Measurements from ENCODE around the gene SH3BP4. TPM values are rescaled to one million over a fixed set of nuclear protein-coding genes. Genes with fewer than 3 reads are reported as not detected.

Gene SH3BP4
- total and polyA plus RNA-seq, 4 donors: 4.1 to 18.4 (median 12.2) TPM

GRCh38 chr2:234978466-234979203, 26.8 kb downstream of the SH3BP4 start:
- Histone ChIP-seq H3K36me3 (ENCODE audit: control insufficient read depth in 4 of 4, insufficient read depth in 3 of 4, low read depth in 1 of 4, low read length in 3 of 4) (no peaks in the 10 kb centered on the region), H3K27me3 (ENCODE audit: control insufficient read depth in 4 of 4, insufficient read depth in 4 of 4, low read length in 3 of 4) (no peaks in the 10 kb centered on the region), H3K4me1 (ENCODE audit: control insufficient read depth in 4 of 4, insufficient read depth in 4 of 4, low read length in 3 of 4) (peaks cover 24 to 64% (median 52%) of the 10 kb centered on the region in 4 donors), H3K4me3 (ENCODE audit: low read depth in 1 of 3, low read length in 3 of 3) (no peak overlapping the region), H3K27ac (ENCODE audit: low read depth in 1 of 2, low read length in 2 of 2) (peak overlapping the region; percentile 2 to 55), H3K9ac (ENCODE audit: low read depth in 1 of 2, low read length in 2 of 2) (no peak overlapping the region), H3K9me3 (ENCODE audit: control insufficient read depth in 4 of 4, low read length in 3 of 4) (no peaks in the 10 kb centered on the region)
- TF ChIP-seq, protein P1, sequence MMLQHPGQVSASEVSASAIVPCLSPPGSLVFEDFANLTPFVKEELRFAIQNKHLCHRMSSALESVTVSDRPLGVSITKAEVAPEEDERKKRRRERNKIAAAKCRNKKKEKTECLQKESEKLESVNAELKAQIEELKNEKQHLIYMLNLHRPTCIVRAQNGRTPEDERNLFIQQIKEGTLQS (IDR thresholded peaks at IDR 0.05): no peak
- TF ChIP-seq RAD21 (IDR thresholded peaks at IDR 0.05): peak in 1 of 2 donors; percentile 19
- WGBS: 62% methylated on average over 23 of the region's 23 CpGs
- no peak for DNase-seq (ENCODE audit: low spot score)

GRCh38 chr2:234979204-234980167, 27.7 kb downstream of the SH3BP4 start:
- H3K27ac ChIP-seq (ENCODE audit: low read depth in 1 of 2, low read length in 2 of 2): peak overlapping the region; percentile 89 to 91
- H3K27me3 ChIP-seq (ENCODE audit: control insufficient read depth in 4 of 4, insufficient read depth in 4 of 4, low read length in 3 of 4): no peaks in the 10 kb centered on the region
- H3K4me3 ChIP-seq (ENCODE audit: low read depth in 1 of 3, low read length in 3 of 3): no peak overlapping the region
- peak overlapping the region in 1 of 2 donors; percentile 76 for H3K9ac ChIP-seq (ENCODE audit: low read depth in 1 of 2, low read length in 2 of 2)
- TF ChIP-seq NR2F2 (IDR thresholded peaks at IDR 0.05): no peak
- TF ChIP-seq, protein P2, sequence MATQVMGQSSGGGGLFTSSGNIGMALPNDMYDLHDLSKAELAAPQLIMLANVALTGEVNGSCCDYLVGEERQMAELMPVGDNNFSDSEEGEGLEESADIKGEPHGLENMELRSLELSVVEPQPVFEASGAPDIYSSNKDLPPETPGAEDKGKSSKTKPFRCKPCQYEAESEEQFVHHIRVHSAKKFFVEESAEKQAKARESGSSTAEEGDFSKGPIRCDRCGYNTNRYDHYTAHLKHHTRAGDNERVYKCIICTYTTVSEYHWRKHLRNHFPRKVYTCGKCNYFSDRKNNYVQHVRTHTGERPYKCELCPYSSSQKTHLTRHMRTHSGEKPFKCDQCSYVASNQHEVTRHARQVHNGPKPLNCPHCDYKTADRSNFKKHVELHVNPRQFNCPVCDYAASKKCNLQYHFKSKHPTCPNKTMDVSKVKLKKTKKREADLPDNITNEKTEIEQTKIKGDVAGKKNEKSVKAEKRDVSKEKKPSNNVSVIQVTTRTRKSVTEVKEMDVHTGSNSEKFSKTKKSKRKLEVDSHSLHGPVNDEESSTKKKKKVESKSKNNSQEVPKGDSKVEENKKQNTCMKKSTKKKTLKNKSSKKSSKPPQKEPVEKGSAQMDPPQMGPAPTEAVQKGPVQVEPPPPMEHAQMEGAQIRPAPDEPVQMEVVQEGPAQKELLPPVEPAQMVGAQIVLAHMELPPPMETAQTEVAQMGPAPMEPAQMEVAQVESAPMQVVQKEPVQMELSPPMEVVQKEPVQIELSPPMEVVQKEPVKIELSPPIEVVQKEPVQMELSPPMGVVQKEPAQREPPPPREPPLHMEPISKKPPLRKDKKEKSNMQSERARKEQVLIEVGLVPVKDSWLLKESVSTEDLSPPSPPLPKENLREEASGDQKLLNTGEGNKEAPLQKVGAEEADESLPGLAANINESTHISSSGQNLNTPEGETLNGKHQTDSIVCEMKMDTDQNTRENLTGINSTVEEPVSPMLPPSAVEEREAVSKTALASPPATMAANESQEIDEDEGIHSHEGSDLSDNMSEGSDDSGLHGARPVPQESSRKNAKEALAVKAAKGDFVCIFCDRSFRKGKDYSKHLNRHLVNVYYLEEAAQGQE (IDR thresholded peaks at IDR 0.05): no peak
- TF ChIP-seq, protein P3, sequence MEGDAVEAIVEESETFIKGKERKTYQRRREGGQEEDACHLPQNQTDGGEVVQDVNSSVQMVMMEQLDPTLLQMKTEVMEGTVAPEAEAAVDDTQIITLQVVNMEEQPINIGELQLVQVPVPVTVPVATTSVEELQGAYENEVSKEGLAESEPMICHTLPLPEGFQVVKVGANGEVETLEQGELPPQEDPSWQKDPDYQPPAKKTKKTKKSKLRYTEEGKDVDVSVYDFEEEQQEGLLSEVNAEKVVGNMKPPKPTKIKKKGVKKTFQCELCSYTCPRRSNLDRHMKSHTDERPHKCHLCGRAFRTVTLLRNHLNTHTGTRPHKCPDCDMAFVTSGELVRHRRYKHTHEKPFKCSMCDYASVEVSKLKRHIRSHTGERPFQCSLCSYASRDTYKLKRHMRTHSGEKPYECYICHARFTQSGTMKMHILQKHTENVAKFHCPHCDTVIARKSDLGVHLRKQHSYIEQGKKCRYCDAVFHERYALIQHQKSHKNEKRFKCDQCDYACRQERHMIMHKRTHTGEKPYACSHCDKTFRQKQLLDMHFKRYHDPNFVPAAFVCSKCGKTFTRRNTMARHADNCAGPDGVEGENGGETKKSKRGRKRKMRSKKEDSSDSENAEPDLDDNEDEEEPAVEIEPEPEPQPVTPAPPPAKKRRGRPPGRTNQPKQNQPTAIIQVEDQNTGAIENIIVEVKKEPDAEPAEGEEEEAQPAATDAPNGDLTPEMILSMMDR (IDR thresholded peaks at IDR 0.05; ENCODE audit: low read depth, low read length, missing input control): no peak
- TF ChIP-seq TAF1 (conservative IDR thresholded peaks at IDR 0.05): no peak
- no peak for TF ChIP-seq RXRA (IDR thresholded peaks at IDR 0.05)
- H3K9me3 ChIP-seq (ENCODE audit: control insufficient read depth in 4 of 4, low read length in 3 of 4): no peaks in the 10 kb centered on the region
- no peak for DNase-seq (ENCODE audit: low spot score)
- peaks cover 24 to 72% (median 53%) of the 10 kb centered on the region in 4 donors for H3K4me1 ChIP-seq (ENCODE audit: control insufficient read depth in 4 of 4, insufficient read depth in 4 of 4, low read length in 3 of 4)
- no peaks in the 10 kb centered on the region for H3K36me3 ChIP-seq (ENCODE audit: control insufficient read depth in 4 of 4, insufficient read depth in 3 of 4, low read depth in 1 of 4, low read length in 3 of 4)
- WGBS: 77% methylated on average over 9 of the region's 9 CpGs
